Stimulated activated CD8-positive, alpha-beta memory T cell treated with anti-CD3 and anti-CD28 coated beads, Interleukin-7, amount 100 ng/mL, for 24 hours (primary cell): ENCODE measurements around the gene MAD1L1.
"Not testable (repeated sequence)": the region's sequence is repeated elsewhere in the genome, so short reads cannot be mapped to it uniquely, and the experiment has no call there.

Source experiments
- DNase-seq: peaks from one replicate; pipeline ENCODE4 v3.0.0-alpha.2; 2020; ENCODE audit warnings: low read depth

Gene MAD1L1

GRCh38 chr7:1863091-1863900 is 369.4 kb downstream of the MAD1L1 start:
- DNase-seq = no peak

GRCh38 chr7:1862560-1862959 is 370.2 kb downstream of the MAD1L1 start:
- DNase-seq = no peak

GRCh38 chr7:1861799-1862458 is 370.8 kb downstream of the MAD1L1 start:
- DNase-seq = no peak

GRCh38 chr7:1860881-1861798 is 371.6 kb downstream of the MAD1L1 start:
- DNase-seq = not testable (repeated sequence)

GRCh38 chr7:1859266-1860035 is 373.3 kb downstream of the MAD1L1 start:
- DNase-seq = no peak

GRCh38 chr7:1858435-1859265 is 374.1 kb downstream of the MAD1L1 start:
- DNase-seq = no peak

GRCh38 chr7:1857487-1858421 is 375.0 kb downstream of the MAD1L1 start:
- no peak for DNase-seq

GRCh38 chr7:1856888-1857441 is 375.8 kb downstream of the MAD1L1 start:
- no peak for DNase-seq

GRCh38 chr7:1856161-1856887 is 376.4 kb downstream of the MAD1L1 start:
- no peak for DNase-seq

- DNase-seq = no peak
Measured at GRCh38 chr7:1855725-1856160, 377.0 kb downstream of the MAD1L1 start.

- DNase-seq = no peak
Measured at GRCh38 chr7:1854866-1855724, 377.6 kb downstream of the MAD1L1 start.

GRCh38 chr7:1853986-1854865 is 378.5 kb downstream of the MAD1L1 start:
- no peak for DNase-seq

GRCh38 chr7:1853431-1853985 is 379.2 kb downstream of the MAD1L1 start:
- DNase-seq = no peak

GRCh38 chr7:1852517-1853430 is 380.0 kb downstream of the MAD1L1 start:
- DNase-seq = no peak
